Cardiac ventricle fibroblast (primary cell): ENCODE measurements around the gene AHNAK. TPM values are rescaled to one million over a fixed set of nuclear protein-coding genes. Genes with fewer than 3 reads are reported as not detected.

Source experiments
- total RNA-seq: library from RNA; depleted of rRNA; stranded (reverse); fragments of >200 nt; gene quantifications from 2 replicates; pipeline ENCODE4 v1.2.3, GENCODE V29; 2015

AHNAK gene
- 438 and 502 TPM in 2 replicates for total RNA-seq

GRCh38 chr11:62546244-62546928, at the start of gene AHNAK:
Gene AHNAK (minus strand): TSS chr11:62546806. CDS start chr11:62536098, 10,708 bp downstream.

GRCh38 chr11:62591448-62592145, 45.0 kb upstream of the AHNAK start, which contains the start of gene TUT1:
Gene TUT1 (minus strand): TSS chr11:62591523. CDS start chr11:62591485, 38 bp downstream.

DNA sequence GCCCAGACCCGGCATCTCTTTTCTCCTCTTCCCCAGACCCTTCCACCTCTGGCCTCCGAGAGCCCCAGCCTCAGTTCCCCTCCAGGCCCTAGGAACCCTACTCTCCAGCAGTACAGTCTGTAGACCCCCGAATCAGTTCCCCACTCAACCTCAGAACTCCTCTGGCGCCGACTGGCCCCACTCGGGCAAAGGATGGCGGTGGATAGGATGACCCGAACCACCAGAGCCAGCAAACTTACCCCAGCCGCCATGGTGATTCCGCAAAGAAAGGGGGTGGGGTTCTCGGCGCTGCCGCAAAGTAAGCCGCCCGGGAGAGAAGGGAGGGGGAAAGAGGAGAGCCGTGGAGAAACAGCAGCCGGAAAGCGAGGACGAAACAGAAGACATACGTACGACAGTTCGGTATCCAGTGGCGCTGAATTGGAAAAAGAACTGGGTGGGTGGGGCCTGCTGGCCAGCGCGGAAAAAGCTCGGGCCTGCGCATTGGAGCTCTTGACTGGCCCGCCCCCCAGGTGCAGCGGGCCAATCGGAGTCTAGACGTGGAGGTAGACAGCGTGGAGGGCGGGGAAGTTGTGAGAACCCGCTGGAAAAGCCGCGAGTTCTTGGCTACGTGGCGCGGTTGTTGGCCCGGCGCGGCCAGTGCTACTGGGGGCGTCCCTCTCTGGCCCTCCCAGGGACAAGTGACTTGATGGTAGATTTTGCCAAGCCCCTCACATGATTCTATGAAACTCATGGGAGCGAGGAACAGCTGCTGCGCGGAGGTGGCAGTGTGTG, 27.2 kb upstream of the AHNAK start, which contains the start of gene EEF1G:
TSS of gene EEF1G (minus strand) at position 300 of the 771 bp plus-strand sequence. CDS start at position 251, 49 bp downstream.

GRCh38 chr11:62418733-62419132, 127.9 kb downstream of the AHNAK start, which contains the start of gene SCGB1A1:
Gene SCGB1A1 (plus strand): TSS chr11:62419033. CDS start chr11:62419096, 63 bp downstream.

Other genes with a start within 250 kb of the AHNAK start
- not detected in 2 replicates for gene SCGB1D4, start 247.7 kb downstream of the AHNAK start, total RNA-seq
- gene ASRGL1, start 209.4 kb downstream of the AHNAK start, total RNA-seq = 0.15 and 0.44 TPM in 2 replicates
- gene SCGB1A1, start 127.8 kb downstream of the AHNAK start, total RNA-seq = not detected in 2 replicates
- gene EEF1G, start 27.1 kb upstream of the AHNAK start, total RNA-seq = 1,923 and 1,968 TPM in 2 replicates
- gene TUT1, start 44.7 kb upstream of the AHNAK start, total RNA-seq = 10.5 and 11.9 TPM in 2 replicates
- gene MTA2, start 55.1 kb upstream of the AHNAK start, total RNA-seq = 45.8 and 56.8 TPM in 2 replicates
- gene EML3, start 66.0 kb upstream of the AHNAK start, total RNA-seq = 50.7 and 57.5 TPM in 2 replicates
- 24.8 and 25.3 TPM in 2 replicates for gene ROM1, start 66.5 kb upstream of the AHNAK start, total RNA-seq
- gene B3GAT3, start 75.2 kb upstream of the AHNAK start, total RNA-seq = 30.9 and 37.1 TPM in 2 replicates
- 322 and 338 TPM in 2 replicates for gene GANAB, start 99.8 kb upstream of the AHNAK start, total RNA-seq
- gene INTS5, start 106.5 kb upstream of the AHNAK start, total RNA-seq = 24.1 and 26.5 TPM in 2 replicates
- 24.8 and 38.0 TPM in 2 replicates for gene C11orf98, start 118.4 kb upstream of the AHNAK start, total RNA-seq
- 2.4 and 3.7 TPM in 2 replicates for gene CSKMT, start 118.5 kb upstream of the AHNAK start, total RNA-seq
- 7.5 and 8.7 TPM in 2 replicates for gene UQCC3, start 124.9 kb upstream of the AHNAK start, total RNA-seq
- gene LBHD1, start 125.5 kb upstream of the AHNAK start, total RNA-seq = 4.2 and 7.4 TPM in 2 replicates
- gene UBXN1, start 132.3 kb upstream of the AHNAK start, total RNA-seq = 115 and 150 TPM in 2 replicates
- gene LRRN4CL, start 142.7 kb upstream of the AHNAK start, total RNA-seq = 8.5 and 15.5 TPM in 2 replicates
- 15.4 and 27.1 TPM in 2 replicates for gene BSCL2, start 160.6 kb upstream of the AHNAK start, total RNA-seq
- gene GNG3, start 160.9 kb upstream of the AHNAK start, total RNA-seq = not detected in 2 replicates
- gene HNRNPUL2, start 180.7 kb upstream of the AHNAK start, total RNA-seq = 18.1 and 23.8 TPM in 2 replicates
- gene TTC9C, start 181.7 kb upstream of the AHNAK start, total RNA-seq = 22.8 and 36.6 TPM in 2 replicates
- 9.4 and 10.8 TPM in 2 replicates for gene ZBTB3, start 207.4 kb upstream of the AHNAK start, total RNA-seq
- 66.3 and 67.2 TPM in 2 replicates for gene POLR2G, start 214.8 kb upstream of the AHNAK start, total RNA-seq
- 11.8 and 13.9 TPM in 2 replicates for gene TAF6L, start 224.6 kb upstream of the AHNAK start, total RNA-seq
- gene TMEM179B, start 240.6 kb upstream of the AHNAK start, total RNA-seq = 60.1 and 80.1 TPM in 2 replicates
- gene TMEM223, start 245.2 kb upstream of the AHNAK start, total RNA-seq = 25.8 and 27.7 TPM in 2 replicates